OCI-LY7 (cell line): ENCODE measurements around the gene GPR31. TPM values are rescaled to one million over a fixed set of nuclear protein-coding genes. Genes with fewer than 3 reads are reported as not detected.
"Not testable (repeated sequence)": the region's sequence is repeated elsewhere in the genome, so short reads cannot be mapped to it uniquely, and the experiment has no call there.

Experiments used
- BruUV-seq: library from RNA; stranded (reverse); fragments of 400-500 nt; replicated peaks from 2 replicates; lab custom pipeline; 2021; lab: Mats Ljungman, UMichigan
- CTCF ChIA-PET: fragments of 300-600 bp; sonication (Branson Sonifier 250); formaldehyde crosslinking; loops from one replicate; lab custom pipeline; 2022; ENCODE audit warnings: antibody characterized with exemption; ENCODE audit not compliant: unreplicated experiment; lab: Charles Lee
- POLR2A ChIA-PET: fragments of 300-600 bp; sonication (Branson Sonifier 250); formaldehyde crosslinking; loops from one replicate; lab custom pipeline; 2022; ENCODE audit warnings: antibody characterized with exemption; lab: Charles Lee
- DNase-seq: peaks from one replicate; pipeline ENCODE4 v3.0.0-alpha.2; 2015; ENCODE audit warnings: low spot score
- H2AFZ ChIP-seq: fragments of 200-600 bp; sonication (generic), shearing (Covaris generic); 2 replicates; pipeline ENCODE4 v1.6.1; 2014; ENCODE audit warnings: mild to moderate bottlenecking, antibody characterized with exemption, low read length, moderate library complexity
- H3K27ac ChIP-seq: fragments of 200-600 bp; sonication (generic); 2 replicates; pipeline ENCODE4 v1.5.1; 2014; ENCODE audit warnings: mixed run types, low read depth, mild to moderate bottlenecking, moderate library complexity, low read length, inconsistent platforms; ENCODE audit not compliant: poor library complexity, severe bottlenecking
- H3K36me3 ChIP-seq: fragments of 200-600 bp; sonication (generic); 2 replicates; pipeline ENCODE4 v1.6.1; 2014; ENCODE audit warnings: mild to moderate bottlenecking, antibody characterized with exemption, low read length, moderate library complexity, mixed read lengths; ENCODE audit not compliant: insufficient read depth
- H3K4me1 ChIP-seq: fragments of 200-600 bp; sonication (generic); 2 replicates; pipeline ENCODE4 v1.5.1; 2014; ENCODE audit warnings: mild to moderate bottlenecking, low read length; ENCODE audit not compliant: insufficient read depth, poor library complexity, severe bottlenecking
- H3K4me2 ChIP-seq: fragments of 200-600 bp; sonication (generic); 2 replicates; pipeline ENCODE4 v1.6.1; 2014; ENCODE audit warnings: mild to moderate bottlenecking, low read length
- H3K4me3 ChIP-seq: fragments of 200-600 bp; sonication (generic); 2 replicates; pipeline ENCODE4 v1.5.1; 2014; ENCODE audit warnings: mild to moderate bottlenecking, low read depth, low read length; ENCODE audit not compliant: poor library complexity, severe bottlenecking
- H3K79me2 ChIP-seq: fragments of 200-600 bp; sonication (generic); 2 replicates; pipeline ENCODE4 v1.6.1; 2016; ENCODE audit warnings: low read depth, mild to moderate bottlenecking, low read length, moderate library complexity, mixed read lengths; ENCODE audit not compliant: insufficient read depth
- H3K9me2 ChIP-seq: fragments of 200-600 bp; sonication (generic); 2 replicates; pipeline ENCODE4 v1.6.1; 2016; ENCODE audit warnings: mild to moderate bottlenecking, low read length, mixed read lengths; ENCODE audit not compliant: insufficient read depth
- H3K9me3 ChIP-seq: fragments of 200-600 bp; sonication (generic); 2 replicates; pipeline ENCODE4 v1.6.1; 2014; ENCODE audit warnings: mild to moderate bottlenecking, mixed run types, low read length, mixed read lengths
- H4K20me1 ChIP-seq: fragments of 200-600 bp; sonication (generic); 2 replicates; pipeline ENCODE4 v1.6.1; 2014; ENCODE audit warnings: mild to moderate bottlenecking, antibody characterized with exemption, low read length, moderate library complexity, mixed read lengths; ENCODE audit not compliant: insufficient read depth
- EZH2phosphoT487 ChIP-seq: fragments of 200-600 bp; sonication (generic); IDR thresholded peaks from 2 replicates; pipeline ENCODE4 v1.6.1; 2018; ENCODE audit warnings: low read depth, borderline replicate concordance, mild to moderate bottlenecking, mixed run types, antibody characterized with exemption, low read length, moderate library complexity, mixed read lengths
- intact Hi-C: fragments of 100-400 bp; cut with micrococcal nuclease; formaldehyde crosslinking; loops from one replicate; pipeline ENCODE4 v1.10.0; 2022; ENCODE audit not compliant: unreplicated experiment
- total RNA-seq, 2 experiments: library from RNA; depleted of rRNA in 1 of 2; stranded (reverse); fragments of >200 nt in 1 of 2; shearing (Covaris generic) in 1 of 2; gene quantifications; 2 replicates each; pipeline ENCODE4 v1.2.3, GENCODE V29; 2014 to 2022
- TF ChIP-seq, protein P1 (sequence below): fragments of 200-600 bp; sonication (generic); conservative IDR thresholded peaks from 2 replicates; pipeline ENCODE4 v1.5.1; 2014; ENCODE audit warnings: mild to moderate bottlenecking, antibody characterized with exemption, low read length, moderate library complexity, mixed read lengths

The GPR31 gene
- total RNA-seq, 2 experiments from 2014 or later: not detected

- H3K79me2 ChIP-seq, H2AFZ ChIP-seq, H3K27ac ChIP-seq, H3K4me2 ChIP-seq, CTCF ChIA-PET, H3K9me2 ChIP-seq, H3K36me3 ChIP-seq, H4K20me1 ChIP-seq, H3K9me3 ChIP-seq, H3K4me3 ChIP-seq, BruUV-seq, intact Hi-C loops, H3K4me1 ChIP-seq, DNase-seq, POLR2A ChIA-PET: not testable (repeated sequence)
These were observed 44.8 kb upstream of the GPR31 start for GRCh38 chr6:167202613-167203012.

DNA sequence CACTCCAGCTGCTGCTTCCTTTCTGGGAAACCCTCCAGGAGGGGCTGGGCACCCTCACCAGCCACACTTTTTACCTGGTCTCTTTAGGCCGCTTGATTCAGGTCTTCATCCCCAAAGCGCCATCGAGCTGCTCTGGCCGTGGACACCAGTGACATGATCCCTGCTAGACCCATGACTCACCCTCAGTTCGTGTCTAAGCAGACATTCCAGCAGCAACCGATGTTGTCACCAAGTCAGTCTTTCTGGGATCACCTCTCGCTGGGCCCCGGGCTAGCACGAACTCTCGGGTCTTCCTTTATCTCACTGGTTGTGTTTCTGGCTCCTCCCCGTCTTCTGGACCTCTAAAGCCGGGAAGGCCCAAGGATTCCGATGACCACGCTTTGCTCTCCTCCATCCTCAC, 43.0 kb upstream of the GPR31 start:
- ChIA-PET CTCF (no interaction called here), POLR2A (no interaction called here)
- Histone ChIP-seq H3K9me3 (no peaks in the 10 kb centered on the region), H3K79me2 (no peaks in the 10 kb centered on the region), H4K20me1 (no peaks in the 10 kb centered on the region), H3K27ac (no peak overlapping the region), H2AFZ (no peak overlapping the region), H3K4me2 (no peak overlapping the region), H3K4me1 (no peaks in the 10 kb centered on the region), H3K4me3 (no peak overlapping the region), H3K9me2 (no peaks in the 10 kb centered on the region), H3K36me3 (no peaks in the 10 kb centered on the region)
- no peak for DNase-seq
- no TSS peak for BruUV-seq
- TF ChIP-seq, protein P1, sequence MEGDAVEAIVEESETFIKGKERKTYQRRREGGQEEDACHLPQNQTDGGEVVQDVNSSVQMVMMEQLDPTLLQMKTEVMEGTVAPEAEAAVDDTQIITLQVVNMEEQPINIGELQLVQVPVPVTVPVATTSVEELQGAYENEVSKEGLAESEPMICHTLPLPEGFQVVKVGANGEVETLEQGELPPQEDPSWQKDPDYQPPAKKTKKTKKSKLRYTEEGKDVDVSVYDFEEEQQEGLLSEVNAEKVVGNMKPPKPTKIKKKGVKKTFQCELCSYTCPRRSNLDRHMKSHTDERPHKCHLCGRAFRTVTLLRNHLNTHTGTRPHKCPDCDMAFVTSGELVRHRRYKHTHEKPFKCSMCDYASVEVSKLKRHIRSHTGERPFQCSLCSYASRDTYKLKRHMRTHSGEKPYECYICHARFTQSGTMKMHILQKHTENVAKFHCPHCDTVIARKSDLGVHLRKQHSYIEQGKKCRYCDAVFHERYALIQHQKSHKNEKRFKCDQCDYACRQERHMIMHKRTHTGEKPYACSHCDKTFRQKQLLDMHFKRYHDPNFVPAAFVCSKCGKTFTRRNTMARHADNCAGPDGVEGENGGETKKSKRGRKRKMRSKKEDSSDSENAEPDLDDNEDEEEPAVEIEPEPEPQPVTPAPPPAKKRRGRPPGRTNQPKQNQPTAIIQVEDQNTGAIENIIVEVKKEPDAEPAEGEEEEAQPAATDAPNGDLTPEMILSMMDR: no peak
- no peak for TF ChIP-seq EZH2phosphoT487
- intact Hi-C loops: no loop called here

GRCh38 chr6:167195941-167196610, 38.3 kb upstream of the GPR31 start:
- CTCF ChIA-PET, H3K79me2 ChIP-seq, H3K4me1 ChIP-seq, H2AFZ ChIP-seq, BruUV-seq, H3K4me3 ChIP-seq, H3K9me2 ChIP-seq, H3K36me3 ChIP-seq, DNase-seq, H3K27ac ChIP-seq, H3K4me2 ChIP-seq, H4K20me1 ChIP-seq, POLR2A ChIA-PET, H3K9me3 ChIP-seq, intact Hi-C loops: not testable (repeated sequence)

GRCh38 chr6:167193515-167194125, 35.8 kb upstream of the GPR31 start:
- DNase-seq, intact Hi-C loops, H3K4me3 ChIP-seq, H3K4me1 ChIP-seq, H3K4me2 ChIP-seq, H3K9me3 ChIP-seq, H3K79me2 ChIP-seq, BruUV-seq, H3K9me2 ChIP-seq, H2AFZ ChIP-seq, H3K27ac ChIP-seq, POLR2A ChIA-PET, H3K36me3 ChIP-seq, H4K20me1 ChIP-seq, CTCF ChIA-PET: not testable (repeated sequence)

- H3K4me2 ChIP-seq, BruUV-seq: not testable (repeated sequence)
- POLR2A ChIA-PET: interaction anchor here (0.6 kb wide), 1 partner anchor 623 kb away, joined by 7 read pairs; no protein-coding TSS in a partner anchor
These were observed 33.3 kb upstream of the GPR31 start for GRCh38 chr6:167191043-167191583.

More at GRCh38 chr6:167191043-167191583, 33.3 kb upstream of the GPR31 start:
- H3K9me3 ChIP-seq, CTCF ChIA-PET, H3K9me2 ChIP-seq, H2AFZ ChIP-seq, intact Hi-C loops, H3K27ac ChIP-seq, H3K79me2 ChIP-seq, H4K20me1 ChIP-seq, H3K4me3 ChIP-seq, H3K4me1 ChIP-seq, H3K36me3 ChIP-seq, DNase-seq: not testable (repeated sequence)
